IMR-90 (cell line): ENCODE measurements around the gene POU3F3. TPM values are rescaled to one million over a fixed set of nuclear protein-coding genes. Genes with fewer than 3 reads are reported as not detected.

Experiments
- ATAC-seq: fragments of 200-7000 bp; cut with Tn5 transposase; 2 replicates; pipeline ENCODE4 v1.9.1; 2020; ENCODE audit warnings: low read depth, mild to moderate bottlenecking, moderate library complexity
- BruUV-seq: library from RNA; stranded (reverse); fragments of 400-500 nt; replicated peaks from 2 replicates; lab custom pipeline; 2021; lab: Mats Ljungman, UMichigan
- CTCF ChIA-PET: fragments of 300-600 bp; formaldehyde crosslinking; extraction: SDS; loops from one replicate; lab custom pipeline; 2021; ENCODE audit warnings: antibody characterized with exemption; lab: Yijun Ruan, JAX
- POLR2A ChIA-PET: fragments of 300-600 bp; sonication (Branson Sonifier 250); formaldehyde crosslinking; loops from one replicate; lab custom pipeline; 2022; ENCODE audit warnings: antibody characterized with exemption; ENCODE audit not compliant: unreplicated experiment; lab: Charles Lee
- DNase-seq: peaks from one replicate; pipeline ENCODE4 v3.0.0; 2013
- H2AFZ ChIP-seq: replicated peaks from 2 replicates; pipeline ENCODE3; 2013; ENCODE audit warnings: low read length, mild to moderate bottlenecking; ENCODE audit not compliant: poor library complexity
- H2AK5ac ChIP-seq: 2 replicates; pipeline ENCODE4 v1.6.1; 2013; ENCODE audit warnings: low read depth, low read length, inconsistent platforms
- H2AK9ac ChIP-seq: replicated peaks from 2 replicates; pipeline ENCODE3; 2013; ENCODE audit warnings: mild to moderate bottlenecking, low read depth, low read length, moderate library complexity; ENCODE audit not compliant: poor library complexity
- H2BK120ac ChIP-seq: 2 replicates; pipeline ENCODE4 v1.6.1; 2013; ENCODE audit warnings: low read depth, low read length, inconsistent platforms
- H2BK15ac ChIP-seq: 3 replicates; pipeline ENCODE4 v1.6.1; 2013; ENCODE audit warnings: low read depth, low read length, inconsistent platforms
- H2BK20ac ChIP-seq: 2 replicates; pipeline ENCODE4 v1.6.1; 2013; ENCODE audit warnings: low read depth, mild to moderate bottlenecking, inconsistent platforms, low read length, moderate library complexity
- H2BK5ac ChIP-seq: 2 replicates; pipeline ENCODE4 v1.6.1; 2013; ENCODE audit warnings: mild to moderate bottlenecking, low read depth, low read length, inconsistent platforms; ENCODE audit not compliant: poor library complexity, severe bottlenecking
- H3K14ac ChIP-seq: replicated peaks from 2 replicates; pipeline ENCODE4 v1.6.1; 2013; ENCODE audit warnings: low read depth, low read length, inconsistent platforms
- H3K18ac ChIP-seq: 2 replicates; pipeline ENCODE4 v1.6.1; 2013; ENCODE audit warnings: low read depth, low read length, control low read depth
- H3K23ac ChIP-seq: 2 replicates; pipeline ENCODE4 v1.6.1; 2013; ENCODE audit warnings: low read depth, low read length, inconsistent platforms
- H3K27ac ChIP-seq: 2 replicates; pipeline ENCODE4 v1.5.1; 2013; ENCODE audit warnings: mild to moderate bottlenecking, control low read depth, low read length; ENCODE audit not compliant: insufficient read depth
- H3K27me3 ChIP-seq: 2 replicates; pipeline ENCODE4 v1.6.1; 2013; ENCODE audit warnings: low read length; ENCODE audit not compliant: control insufficient read depth, insufficient read depth
- H3K36me3 ChIP-seq: 2 replicates; pipeline ENCODE4 v1.6.1; 2013; ENCODE audit warnings: low read length, mixed read lengths; ENCODE audit not compliant: control insufficient read depth, insufficient read depth
- H3K4ac ChIP-seq: 2 replicates; pipeline ENCODE4 v1.6.1; 2013; ENCODE audit warnings: low read depth, low read length, inconsistent platforms
- H3K4me1 ChIP-seq: 2 replicates; pipeline ENCODE4 v1.6.1; 2013; ENCODE audit warnings: low read length, mixed read lengths; ENCODE audit not compliant: control insufficient read depth, insufficient read depth
- H3K4me2 ChIP-seq: 2 replicates; pipeline ENCODE4 v1.6.1; 2013; ENCODE audit warnings: low read depth, mild to moderate bottlenecking, control low read depth, low read length, moderate library complexity
- H3K4me3 ChIP-seq: 2 replicates; pipeline ENCODE4 v1.5.1; 2013; ENCODE audit warnings: low read depth, mild to moderate bottlenecking, control low read depth, low read length, moderate library complexity; ENCODE audit not compliant: insufficient read depth
- H3K56ac ChIP-seq: 2 replicates; pipeline ENCODE4 v1.6.1; 2013; ENCODE audit warnings: low read length, inconsistent platforms; ENCODE audit not compliant: insufficient read depth; ENCODE audit errors: extremely low read depth
- H3K79me1 ChIP-seq, 2 experiments: 2 replicates each; pipeline ENCODE4 v1.6.1; 2013; ENCODE audit warnings: low read length in 2 of 2, inconsistent platforms in 1 of 2, low read depth in 1 of 2
- H3K9ac ChIP-seq: 2 replicates; pipeline ENCODE4 v1.6.1; 2013; ENCODE audit warnings: low read depth, low read length, control low read depth
- H3K9me1 ChIP-seq: 2 replicates; pipeline ENCODE4 v1.6.1; 2013; ENCODE audit warnings: low read length, inconsistent platforms; ENCODE audit not compliant: insufficient read depth
- H3K9me3 ChIP-seq: 2 replicates; pipeline ENCODE4 v1.6.1; 2013; ENCODE audit warnings: low read length; ENCODE audit not compliant: control insufficient read depth, insufficient read depth
- H4K20me1 ChIP-seq: 2 replicates; pipeline ENCODE4 v1.6.1; 2013; ENCODE audit warnings: low read length, inconsistent platforms; ENCODE audit not compliant: insufficient read depth
- H4K5ac ChIP-seq: 2 replicates; pipeline ENCODE4 v1.6.1; 2013; ENCODE audit warnings: mild to moderate bottlenecking, low read depth, low read length, control low read depth
- H4K8ac ChIP-seq, 2 experiments: 2 replicates each; pipeline ENCODE4 v1.6.1; 2013; ENCODE audit warnings: low read depth in 2 of 2, low read length in 2 of 2, control low read depth in 1 of 2, inconsistent platforms in 1 of 2
- H4K91ac ChIP-seq: 2 replicates; pipeline ENCODE4 v1.6.1; 2013; ENCODE audit warnings: low read depth, low read length, inconsistent platforms; ENCODE audit not compliant: insufficient read depth
- CEBPB ChIP-seq: IDR thresholded peaks from 2 replicates; pipeline ENCODE4 v1.6.1; 2012; ENCODE audit warnings: low read depth, low read length, improper control_type of control experiment
- CHD1 ChIP-seq: IDR thresholded peaks from 2 replicates; pipeline ENCODE4 v1.6.1; 2012; ENCODE audit warnings: low read depth, low read length, improper control_type of control experiment
- FOS ChIP-seq: fragments of 150-350 bp; IDR thresholded peaks from 2 replicates; pipeline ENCODE4 v1.6.1; 2016; ENCODE audit warnings: low read depth, low read length
- MAFK ChIP-seq: IDR thresholded peaks from 2 replicates; pipeline ENCODE4 v1.6.1; 2012; ENCODE audit warnings: low read depth, low read length, improper control_type of control experiment
- MAZ ChIP-seq: IDR thresholded peaks from 2 replicates; pipeline ENCODE4 v1.6.1; 2012; ENCODE audit warnings: low read depth, mild to moderate bottlenecking, low read length, improper control_type of control experiment, moderate library complexity, borderline replicate concordance
- NFE2L2 ChIP-seq: fragments of 150-350 bp; IDR thresholded peaks from 2 replicates; pipeline ENCODE4 v1.6.1; 2016; ENCODE audit warnings: low read depth, mild to moderate bottlenecking, low read length
- POLR2A ChIP-seq: IDR thresholded peaks from 2 replicates; pipeline ENCODE4 v1.6.1; 2012; ENCODE audit warnings: mild to moderate bottlenecking, low read depth, low read length
- RAD21 ChIP-seq: IDR thresholded peaks from 2 replicates; pipeline ENCODE4 v1.6.1; 2012; ENCODE audit warnings: low read length, improper control_type of control experiment
- USF2 ChIP-seq: fragments of 150-350 bp; IDR thresholded peaks from 2 replicates; pipeline ENCODE4 v1.6.1; 2017; ENCODE audit warnings: mild to moderate bottlenecking, antibody characterized with exemption, low read length, low read depth
- WGBS, 2 experiments: methylation state at CpG; one replicate each; pipeline versions ENCODE4 v1.1.5 to v1.1.7; 2013; ENCODE audit warnings: missing lambda C conversion rate in 2 of 2; ENCODE audit not compliant: insufficient read length in 1 of 2; ENCODE audit errors: extremely low coverage in 2 of 2; 5-methylcytosine and 5-hydroxymethylcytosine counted together
- dilution Hi-C: fragments of 300-500 bp; cut with HindIII; formaldehyde crosslinking; loops from one replicate; pipeline ENCODE4 v1.14.3; 2018; ENCODE audit warnings: low sequenced_read_pairs; ENCODE audit not compliant: unreplicated experiment
- in situ Hi-C: fragments of 300-500 bp; cut with MboI; formaldehyde crosslinking; loops from 3 replicates; pipeline ENCODE4 v1.14.3; 2019; ENCODE audit warnings: low sequenced_read_pairs, inconsistent platforms, mixed read lengths
- intact Hi-C: fragments of 100-400 bp; cut with micrococcal nuclease; formaldehyde crosslinking; loops from 2 replicates; pipeline ENCODE4 v1.10.0; 2022
- polyA plus RNA-seq, 3 experiments: library from polyadenylated mRNA; depleted of rRNA; stranded (reverse); fragments of >200 nt; gene quantifications; 2 replicates each; pipeline ENCODE4 v1.2.3, GENCODE V29; 2012; ENCODE audit warnings: low replicate concordance in 1 of 3
- total RNA-seq: library from RNA; depleted of rRNA; stranded (reverse); fragments of >200 nt; gene quantifications from 2 replicates; pipeline ENCODE4 v1.2.3, GENCODE V29; 2012
- TF ChIP-seq, protein P1 (sequence below): fragments of 150-350 bp; IDR thresholded peaks from 2 replicates; pipeline ENCODE4 v1.6.1; 2016; ENCODE audit warnings: low read depth, mild to moderate bottlenecking, low read length, moderate library complexity, borderline replicate concordance

The POU3F3 gene
- total and polyA plus RNA-seq, 2 of the 4 experiments (the other 2 are of a cell fraction), result not detected

GRCh38 chr2:104871649-104871971, 17.7 kb downstream of the POU3F3 start:
- Histone ChIP-seq H2BK15ac (no peak overlapping the region), H3K56ac (no peak overlapping the region), H3K79me1 (no peaks in the 10 kb centered on the region), H2AFZ (no peak overlapping the region), H4K8ac (no peak overlapping the region), H4K20me1 (no peaks in the 10 kb centered on the region), H2BK20ac (no peak overlapping the region), H3K4ac (no peak overlapping the region), H2AK9ac (no peak overlapping the region), H4K5ac (no peak overlapping the region), H3K36me3 (no peaks in the 10 kb centered on the region), H3K4me1 (no peaks in the 10 kb centered on the region), H2BK120ac (no peak overlapping the region), H2BK5ac (no peak overlapping the region), H3K9me1 (no peaks in the 10 kb centered on the region), H3K23ac (no peak overlapping the region), H2AK5ac (no peak overlapping the region), H3K27me3 (peaks cover 53% of the 10 kb centered on the region), H3K4me2 (no peak overlapping the region), H4K91ac (no peak overlapping the region), H3K14ac (no peak overlapping the region), H3K9me3 (no peaks in the 10 kb centered on the region), H3K27ac (no peak overlapping the region), H3K18ac (no peak overlapping the region), H3K9ac (no peak overlapping the region), H3K4me3 (no peak overlapping the region)
- intact Hi-C loops, result no loop called here
- no peak for DNase-seq
- ChIA-PET CTCF (no interaction called here), POLR2A (no interaction called here)
- no peak for ATAC-seq
- no TSS peak for BruUV-seq
- 0% methylated on average over 5 of the region's 8 CpGs; no CpG with 5 or more reads in 1 of the 2 experiments for WGBS, 2 experiments
- dilution Hi-C loops, result no loop called here
- in situ Hi-C loops, result no loop called here
- TF ChIP-seq POLR2A, result no peak
- TF ChIP-seq MAFK, result no peak
- no peak for TF ChIP-seq RAD21
- TF ChIP-seq, protein P1, sequence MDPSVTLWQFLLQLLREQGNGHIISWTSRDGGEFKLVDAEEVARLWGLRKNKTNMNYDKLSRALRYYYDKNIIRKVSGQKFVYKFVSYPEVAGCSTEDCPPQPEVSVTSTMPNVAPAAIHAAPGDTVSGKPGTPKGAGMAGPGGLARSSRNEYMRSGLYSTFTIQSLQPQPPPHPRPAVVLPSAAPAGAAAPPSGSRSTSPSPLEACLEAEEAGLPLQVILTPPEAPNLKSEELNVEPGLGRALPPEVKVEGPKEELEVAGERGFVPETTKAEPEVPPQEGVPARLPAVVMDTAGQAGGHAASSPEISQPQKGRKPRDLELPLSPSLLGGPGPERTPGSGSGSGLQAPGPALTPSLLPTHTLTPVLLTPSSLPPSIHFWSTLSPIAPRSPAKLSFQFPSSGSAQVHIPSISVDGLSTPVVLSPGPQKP, result no peak
- TF ChIP-seq CEBPB, result no peak
- no peak for TF ChIP-seq USF2
- no peak for TF ChIP-seq MAZ
- no peak for TF ChIP-seq CHD1
- no peak for TF ChIP-seq NFE2L2
- TF ChIP-seq FOS, result no peak
